PC-9 (cell line): ENCODE measurements around the gene MYH16.

Source experiments
- EZH2 ChIP-seq: fragments of 200-600 bp; sonication (generic); IDR thresholded peaks from 2 replicates; pipeline ENCODE4 v1.8.0; 2017; ENCODE audit warnings: antibody characterized with exemption, low read depth
- TF ChIP-seq, protein P1 (sequence below): fragments of 200-600 bp; sonication (generic); conservative IDR thresholded peaks from 2 replicates; pipeline ENCODE4 v1.6.1; 2017; ENCODE audit warnings: mixed run types, antibody characterized with exemption, mild to moderate bottlenecking, moderate library complexity

DNA sequence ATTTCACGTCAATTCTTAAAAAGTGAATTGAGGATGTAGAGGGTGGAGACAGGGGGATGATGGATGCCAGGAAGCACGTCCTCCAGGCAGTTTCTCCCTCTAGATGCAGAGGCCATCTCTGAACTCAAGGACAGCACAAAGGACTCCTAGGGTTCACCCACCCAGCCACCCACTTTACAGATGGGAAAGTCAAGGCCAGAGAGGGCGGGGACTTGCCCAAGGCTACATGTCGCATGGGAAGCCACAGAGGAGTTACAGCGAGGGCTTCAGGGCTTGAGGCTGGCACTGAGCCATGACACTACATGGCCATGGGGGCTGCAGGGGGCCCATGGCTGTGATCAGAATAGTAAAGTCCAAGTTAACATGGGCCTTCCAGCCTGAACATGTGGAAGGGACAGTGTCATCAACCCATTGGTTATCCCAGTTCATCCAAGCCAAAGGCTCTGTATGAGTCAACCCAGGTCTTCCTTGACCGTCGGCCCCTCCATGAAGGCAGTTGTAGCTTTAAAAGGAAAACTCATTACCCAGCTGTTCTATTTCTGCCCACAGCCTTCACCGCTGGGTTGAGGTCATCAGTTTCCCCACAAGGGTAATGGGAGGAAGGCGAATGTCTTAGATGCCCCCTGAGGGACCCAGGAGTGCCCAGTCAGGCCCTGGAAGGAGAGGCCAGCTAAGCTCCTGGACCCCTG lies 40.4 kb upstream of the MYH16 start:
- TF ChIP-seq, protein P1, sequence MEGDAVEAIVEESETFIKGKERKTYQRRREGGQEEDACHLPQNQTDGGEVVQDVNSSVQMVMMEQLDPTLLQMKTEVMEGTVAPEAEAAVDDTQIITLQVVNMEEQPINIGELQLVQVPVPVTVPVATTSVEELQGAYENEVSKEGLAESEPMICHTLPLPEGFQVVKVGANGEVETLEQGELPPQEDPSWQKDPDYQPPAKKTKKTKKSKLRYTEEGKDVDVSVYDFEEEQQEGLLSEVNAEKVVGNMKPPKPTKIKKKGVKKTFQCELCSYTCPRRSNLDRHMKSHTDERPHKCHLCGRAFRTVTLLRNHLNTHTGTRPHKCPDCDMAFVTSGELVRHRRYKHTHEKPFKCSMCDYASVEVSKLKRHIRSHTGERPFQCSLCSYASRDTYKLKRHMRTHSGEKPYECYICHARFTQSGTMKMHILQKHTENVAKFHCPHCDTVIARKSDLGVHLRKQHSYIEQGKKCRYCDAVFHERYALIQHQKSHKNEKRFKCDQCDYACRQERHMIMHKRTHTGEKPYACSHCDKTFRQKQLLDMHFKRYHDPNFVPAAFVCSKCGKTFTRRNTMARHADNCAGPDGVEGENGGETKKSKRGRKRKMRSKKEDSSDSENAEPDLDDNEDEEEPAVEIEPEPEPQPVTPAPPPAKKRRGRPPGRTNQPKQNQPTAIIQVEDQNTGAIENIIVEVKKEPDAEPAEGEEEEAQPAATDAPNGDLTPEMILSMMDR, result no peak
- no peak for TF ChIP-seq EZH2
